HCT116 (cell line): Measurements from ENCODE around the gene GBF1. TPM values are rescaled to one million over a fixed set of nuclear protein-coding genes. Genes with fewer than 3 reads are reported as not detected.

ENCODE experiments used
- ATAC-seq: fragments of 200-7000 bp; cut with Tn5 transposase; 2 replicates; pipeline ENCODE4 v1.9.1; 2020; ENCODE audit warnings: mild to moderate bottlenecking, moderate library complexity
- BruUV-seq: library from RNA; stranded (reverse); fragments of 400-500 nt; replicated peaks from 2 replicates; lab custom pipeline; 2021; lab: Mats Ljungman, UMichigan
- CTCF ChIA-PET: fragments of 300-600 bp; sonication (Branson Sonifier 250); formaldehyde crosslinking; loops from one replicate; lab custom pipeline; 2021; ENCODE audit warnings: antibody characterized with exemption; lab: Charles Lee
- POLR2A ChIA-PET: fragments of 300-600, 350-600 bp; sonication (Branson Sonifier 250); formaldehyde crosslinking; loops from one replicate; lab custom pipeline; 2021; ENCODE audit warnings: antibody characterized with exemption; lab: Charles Lee
- RAD21 ChIA-PET, 2 experiments: fragments of 300-600 bp; sonication (Branson Sonifier 250); formaldehyde crosslinking; loops; one replicate each; lab custom pipeline; 2023; ENCODE audit warnings: low total read pairs in 2 of 2; ENCODE audit not compliant: uncharacterized antibody in 2 of 2, unreplicated experiment in 2 of 2, low non-redundant PET in 1 of 2; lab: Charles Lee
- DNase-seq: peaks from one replicate; pipeline ENCODE4 v3.0.0-alpha.2; 2010; ENCODE audit warnings: low read depth, low spot score
- H2AFZ ChIP-seq: fragments of 200-600 bp; shearing (Covaris generic), sonication (generic); 2 replicates; pipeline ENCODE4 v1.6.1; 2017; ENCODE audit warnings: low read depth, mixed run types, mixed read lengths, antibody characterized with exemption, low read length; ENCODE audit not compliant: poor library complexity, severe bottlenecking
- H3K27ac ChIP-seq: 2 replicates; pipeline ENCODE4 v1.5.1; 2012; ENCODE audit warnings: low read depth, low read length
- H3K27me3 ChIP-seq: fragments of 200-600 bp; sonication (generic); 2 replicates; pipeline ENCODE4 v1.6.1; 2016; ENCODE audit warnings: mixed run types, low read length, mixed read lengths; ENCODE audit not compliant: insufficient read depth
- H3K36me3 ChIP-seq, 2 experiments: fragments of 200-500 bp in 1 of 2; fragments of 200-600 bp in 1 of 2; sonication (Bioruptor generic) in 1 of 2; sonication (generic) in 1 of 2; 2 replicates each; pipeline versions ENCODE4 v1.5.1 to v1.6.1; 2014 to 2016; ENCODE audit warnings: low read length in 2 of 2, inconsistent platforms in 1 of 2, mixed read lengths in 1 of 2, mixed run types in 1 of 2; ENCODE audit not compliant: insufficient read depth in 2 of 2, control insufficient read depth in 1 of 2
- H3K4me1 ChIP-seq, 2 experiments: fragments of 200-600 bp in 1 of 2; sonication (generic) in 1 of 2; 2 replicates each; pipeline versions ENCODE4 v1.5.1 to v1.6.1; 2012 to 2017; ENCODE audit warnings: low read length in 2 of 2, inconsistent platforms in 1 of 2, mild to moderate bottlenecking in 1 of 2, mixed read lengths in 1 of 2, mixed run types in 1 of 2, moderate library complexity in 1 of 2; ENCODE audit not compliant: insufficient read depth in 2 of 2, control insufficient read depth in 1 of 2
- H3K4me2 ChIP-seq: fragments of 200-600 bp; sonication (generic); 2 replicates; pipeline ENCODE4 v1.6.1; 2017; ENCODE audit warnings: mixed run types, low read length, mixed read lengths
- H3K4me3 ChIP-seq, 2 experiments: fragments of 200-600 bp in 1 of 2; sonication (generic) in 1 of 2; replicated peaks in 1 of 2; 2 replicates each; pipeline ENCODE4 v1.5.1; 2011 to 2016; ENCODE audit warnings: low read length in 2 of 2, control low read depth in 1 of 2, low read depth in 1 of 2, mild to moderate bottlenecking in 1 of 2, mixed read lengths in 1 of 2, mixed run types in 1 of 2
- H3K79me2 ChIP-seq: fragments of 200-600 bp; sonication (generic); 2 replicates; pipeline ENCODE4 v1.6.1; 2017; ENCODE audit warnings: mild to moderate bottlenecking, mixed run types, low read length, moderate library complexity, mixed read lengths; ENCODE audit not compliant: insufficient read depth
- H3K9ac ChIP-seq: fragments of 200-600 bp; sonication (generic); 2 replicates; pipeline ENCODE4 v1.6.1; 2016; ENCODE audit warnings: low read length, mixed read lengths
- H3K9me2 ChIP-seq: fragments of 200-600 bp; sonication (generic), shearing (Covaris generic); 2 replicates; pipeline ENCODE4 v1.6.1; 2017; ENCODE audit warnings: mixed run types, mild to moderate bottlenecking, moderate library complexity; ENCODE audit not compliant: insufficient read depth
- H3K9me3 ChIP-seq, 2 experiments: fragments of 200-500 bp in 1 of 2; fragments of 200-600 bp in 1 of 2; sonication (Bioruptor generic) in 1 of 2; sonication (generic) in 1 of 2; 2 replicates each; pipeline ENCODE4 v1.6.1; 2014 to 2017; ENCODE audit warnings: low read length in 2 of 2, mixed read lengths in 2 of 2, inconsistent platforms in 1 of 2, low read depth in 1 of 2, mild to moderate bottlenecking in 1 of 2, mixed run types in 1 of 2, moderate library complexity in 1 of 2; ENCODE audit not compliant: control insufficient read depth in 1 of 2, insufficient read depth in 1 of 2
- H4K20me1 ChIP-seq: fragments of 200-600 bp; sonication (generic), shearing (Covaris generic); 2 replicates; pipeline ENCODE4 v1.6.1; 2017; ENCODE audit warnings: mixed run types, mild to moderate bottlenecking, moderate library complexity; ENCODE audit not compliant: insufficient read depth
- EGR1 ChIP-seq: IDR thresholded peaks from 2 replicates; pipeline ENCODE4 v1.6.1; 2012; ENCODE audit warnings: low read depth
- JUND ChIP-seq: IDR thresholded peaks from 2 replicates; pipeline ENCODE4 v1.6.1; 2012
- POLR2AphosphoS5 ChIP-seq: IDR thresholded peaks from 2 replicates; pipeline ENCODE4 v1.6.1; 2011; ENCODE audit warnings: mild to moderate bottlenecking, low read depth, low read length, moderate library complexity
- RAD21 ChIP-seq: IDR thresholded peaks from 2 replicates; pipeline ENCODE4 v1.6.1; 2012; ENCODE audit warnings: low read depth, mild to moderate bottlenecking
- REST ChIP-seq: IDR thresholded peaks from 2 replicates; pipeline ENCODE4 v1.6.1; 2012; ENCODE audit warnings: low read depth
- SRF ChIP-seq: IDR thresholded peaks from 2 replicates; pipeline ENCODE4 v1.6.1; 2012; ENCODE audit warnings: low read depth
- TCF7L2 ChIP-seq: IDR thresholded peaks from 2 replicates; pipeline ENCODE4 v1.7.0; 2011; ENCODE audit warnings: borderline replicate concordance, inconsistent platforms; ENCODE audit not compliant: insufficient read depth, insufficient read length; ENCODE audit errors: extremely low read depth
- intact Hi-C: fragments of 100-400 bp; cut with micrococcal nuclease; formaldehyde crosslinking; loops from 2 replicates; pipeline ENCODE4 v1.10.0; 2022
- total RNA-seq: library from RNA; stranded (reverse); gene quantifications from one replicate; pipeline ENCODE4 v1.2.1, GENCODE V29; 2021; ENCODE audit not compliant: unreplicated experiment
- TF ChIP-seq, protein P1 (sequence below): IDR thresholded peaks from 2 replicates; pipeline ENCODE4 v1.6.1; 2011; ENCODE audit warnings: mild to moderate bottlenecking, low read length, moderate library complexity; ENCODE audit not compliant: insufficient replicate concordance; ENCODE audit errors: extremely low read depth

GBF1 gene
- total RNA-seq, 1 experiment from 2014 or later = 58.9 TPM

DNA sequence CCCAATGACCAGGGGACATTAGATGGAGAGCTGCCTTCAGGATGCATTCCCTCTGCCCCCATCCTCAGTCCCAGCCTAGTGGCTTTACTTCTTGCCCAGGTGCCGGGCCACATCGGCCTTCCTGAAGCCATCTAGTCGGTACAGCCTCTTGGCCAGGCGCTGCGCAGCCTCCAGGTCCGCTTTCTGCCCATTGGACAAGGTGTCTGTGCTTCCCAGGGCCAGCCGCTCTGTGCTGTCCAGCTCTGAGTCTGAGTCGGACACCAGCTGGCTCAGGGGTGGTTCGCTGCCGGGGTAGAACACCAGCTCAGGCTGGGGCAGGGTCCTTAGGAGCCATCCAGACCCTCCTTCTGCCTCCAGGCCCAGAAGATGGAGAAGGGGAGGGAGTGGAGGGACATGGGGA is 167.0 kb downstream of the GBF1 start (continued):
- no peak for TF ChIP-seq REST
- TF ChIP-seq JUND = no peak
- no peak for TF ChIP-seq TCF7L2

GRCh38 chr10:102413053-102413705 is 167.8 kb downstream of the GBF1 start:
- ChIA-PET RAD21 (interaction anchor here in 1 of 2 experiments (0.6 kb wide), 1 partner anchor 19 kb away, joined by 5 read pairs; the partner anchor contains the start of gene CUEDC2), POLR2A (interaction anchor here (0.6 to 1.4 kb wide), 2 partner anchors 9 to 1200 kb away, joined by 3 read pairs; no protein-coding TSS in a partner anchor), CTCF (interaction anchor here (0.7 kb wide), 1 partner anchor 10 kb away, joined by 3 read pairs; no protein-coding TSS in a partner anchor)
- DNase-seq (no peak), ATAC-seq (no peak)
- no TSS peak for BruUV-seq
- Histone ChIP-seq H2AFZ (no peak overlapping the region), H3K36me3 (no peaks in the 10 kb centered on the region), H3K79me2 (no peaks in the 10 kb centered on the region), H3K4me1 (peaks cover 11 to 19% of the 10 kb centered on the region in 2 experiments), H3K27ac (no peak overlapping the region), H3K9me2 (no peaks in the 10 kb centered on the region), H3K27me3 (peaks cover 3% of the 10 kb centered on the region; the same call in 1 of the 2 replicates), H3K4me2 (no peak overlapping the region), H4K20me1 (no peaks in the 10 kb centered on the region), H3K9me3 (no peaks in the 10 kb centered on the region), H3K9ac (no peak overlapping the region), H3K4me3 (no peak overlapping the region)
- TF ChIP-seq POLR2AphosphoS5 = 0 out of 2 replicates have a peak, but pooled peaks have one; percentile 13
- no peak for TF ChIP-seq RAD21
- no peak for TF ChIP-seq SRF
- no peak for TF ChIP-seq EGR1
- TF ChIP-seq, protein P1, sequence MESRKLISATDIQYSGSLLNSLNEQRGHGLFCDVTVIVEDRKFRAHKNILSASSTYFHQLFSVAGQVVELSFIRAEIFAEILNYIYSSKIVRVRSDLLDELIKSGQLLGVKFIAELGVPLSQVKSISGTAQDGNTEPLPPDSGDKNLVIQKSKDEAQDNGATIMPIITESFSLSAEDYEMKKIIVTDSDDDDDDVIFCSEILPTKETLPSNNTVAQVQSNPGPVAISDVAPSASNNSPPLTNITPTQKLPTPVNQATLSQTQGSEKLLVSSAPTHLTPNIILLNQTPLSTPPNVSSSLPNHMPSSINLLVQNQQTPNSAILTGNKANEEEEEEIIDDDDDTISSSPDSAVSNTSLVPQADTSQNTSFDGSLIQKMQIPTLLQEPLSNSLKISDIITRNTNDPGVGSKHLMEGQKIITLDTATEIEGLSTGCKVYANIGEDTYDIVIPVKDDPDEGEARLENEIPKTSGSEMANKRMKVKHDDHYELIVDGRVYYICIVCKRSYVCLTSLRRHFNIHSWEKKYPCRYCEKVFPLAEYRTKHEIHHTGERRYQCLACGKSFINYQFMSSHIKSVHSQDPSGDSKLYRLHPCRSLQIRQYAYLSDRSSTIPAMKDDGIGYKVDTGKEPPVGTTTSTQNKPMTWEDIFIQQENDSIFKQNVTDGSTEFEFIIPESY = no peak
- intact Hi-C loops = no loop called here
